ENCODE measurements around the gene PCDHGA12. TPM values are rescaled to one million over a fixed set of nuclear protein-coding genes. Genes with fewer than 3 reads are reported as not detected.

Gene PCDHGA12
- 0.02 TPM in 1 of 5 replicates, not detected in the others for total RNA-seq (2022; extraction: Qiagen RNA extraction)

GRCh38 chr5:141430332-141431113 is at the start of gene PCDHGA12:
Gene PCDHGA12 (plus strand): TSS chr5:141430507. CDS start chr5:141430760, 253 bp downstream.

GRCh38 chr5:141382469-141383294 is 47.6 kb upstream of the PCDHGA12 start, which contains the start of gene PCDHGA7:
Gene PCDHGA7 (plus strand): TSS chr5:141382742. CDS start chr5:141382900, 158 bp downstream.

GRCh38 chr5:141387557-141388311 is 42.6 kb upstream of the PCDHGA12 start, which contains the start of gene PCDHGB4:
Gene PCDHGB4 (plus strand): TSS chr5:141387698. CDS start chr5:141387885, 187 bp downstream.

GRCh38 chr5:141392429-141393198 is 37.7 kb upstream of the PCDHGA12 start, which contains the start of gene PCDHGA8:
Gene PCDHGA8 (plus strand): TSS chr5:141392633. CDS start chr5:141392814, 181 bp downstream.

GRCh38 chr5:141397756-141398551 is 32.4 kb upstream of the PCDHGA12 start, which contains the start of gene PCDHGB5:
Gene PCDHGB5 (plus strand): TSS chr5:141397947. CDS start chr5:141398128, 181 bp downstream.

GRCh38 chr5:141402553-141403243 is 27.6 kb upstream of the PCDHGA12 start, which contains the start of gene PCDHGA9:
Gene PCDHGA9 (plus strand): TSS chr5:141402778. CDS start chr5:141402953, 175 bp downstream.

GRCh38 chr5:141407790-141408505 is 22.4 kb upstream of the PCDHGA12 start, which contains the start of gene PCDHGB6:
Gene PCDHGB6 (plus strand): TSS chr5:141408021. CDS start chr5:141408203, 182 bp downstream.

GRCh38 chr5:141412854-141413539 is 17.3 kb upstream of the PCDHGA12 start, which contains the start of gene PCDHGA10:
Gene PCDHGA10 (plus strand): TSS chr5:141412987. CDS start chr5:141413176, 189 bp downstream.

GRCh38 chr5:141417494-141418172 is 12.7 kb upstream of the PCDHGA12 start, which contains the start of gene PCDHGB7:
Gene PCDHGB7 (plus strand): TSS chr5:141417677. CDS start chr5:141417860, 183 bp downstream.

GRCh38 chr5:141420855-141421488 is 9.3 kb upstream of the PCDHGA12 start, which contains the start of gene PCDHGA11:
Gene PCDHGA11 (plus strand): TSS chr5:141421051. CDS start chr5:141421228, 177 bp downstream.

GRCh38 chr5:141475625-141476131 is 45.4 kb downstream of the PCDHGA12 start, which contains the start of gene PCDHGC3:
Gene PCDHGC3 (plus strand): TSS chr5:141475966. CDS start chr5:141476117, 151 bp downstream.

Other genes starting within 250 kb of the PCDHGA12 start
- 0.05 to 0.08 TPM (median 0.05 TPM) in 4 of 5 replicates, not detected in the other for gene PCDHB16, start 248.1 kb upstream of the PCDHGA12 start, total RNA-seq (2022; extraction: Qiagen RNA extraction)
- 0.03 to 0.26 TPM (median 0.05 TPM) in 3 of 5 replicates, not detected in the others for gene PCDHB9, start 243.3 kb upstream of the PCDHGA12 start, total RNA-seq (2022; extraction: Qiagen RNA extraction)
- not detected in 5 replicates for gene PCDHB10, start 238.2 kb upstream of the PCDHGA12 start, total RNA-seq (2022; extraction: Qiagen RNA extraction)
- 0.05 to 0.08 TPM (median 0.08 TPM) in 4 of 5 replicates, not detected in the other for gene PCDHB11, start 230.9 kb upstream of the PCDHGA12 start, total RNA-seq (2022; extraction: Qiagen RNA extraction)
- 0.06 TPM in 1 of 5 replicates, not detected in the others for gene PCDHB12, start 221.8 kb upstream of the PCDHGA12 start, total RNA-seq (2022; extraction: Qiagen RNA extraction)
- 0.04 to 0.12 TPM (median 0.05 TPM) in 5 replicates for gene PCDHB13, start 216.6 kb upstream of the PCDHGA12 start, total RNA-seq (2022; extraction: Qiagen RNA extraction)
- gene PCDHB14, start 207.2 kb upstream of the PCDHGA12 start, total RNA-seq (2022; extraction: Qiagen RNA extraction) = 0.05 to 0.21 TPM (median 0.14 TPM) in 5 replicates
- 0.06 to 0.11 TPM (median 0.10 TPM) in 3 of 5 replicates, not detected in the others for gene PCDHB15, start 185.1 kb upstream of the PCDHGA12 start, total RNA-seq (2022; extraction: Qiagen RNA extraction)
- not detected in 5 replicates for gene SLC25A2, start 126.5 kb upstream of the PCDHGA12 start, total RNA-seq (2022; extraction: Qiagen RNA extraction)
- 60.0 to 73.5 TPM (median 68.7 TPM) in 5 replicates for gene TAF7, start 109.7 kb upstream of the PCDHGA12 start, total RNA-seq (2022; extraction: Qiagen RNA extraction)
- gene PCDHGA1, start 100.0 kb upstream of the PCDHGA12 start, total RNA-seq (2022; extraction: Qiagen RNA extraction) = 0.24 to 0.29 TPM (median 0.26 TPM) in 5 replicates
- gene PCDHGA2, start 91.7 kb upstream of the PCDHGA12 start, total RNA-seq (2022; extraction: Qiagen RNA extraction) = 0.42 to 0.91 TPM (median 0.68 TPM) in 5 replicates
- not detected in 5 replicates for gene PCDHGA3, start 86.7 kb upstream of the PCDHGA12 start, total RNA-seq (2022; extraction: Qiagen RNA extraction)
- gene PCDHGB1, start 80.4 kb upstream of the PCDHGA12 start, total RNA-seq (2022; extraction: Qiagen RNA extraction) = 1.3 to 2.0 TPM (median 1.9 TPM) in 5 replicates
- gene PCDHGA4, start 75.5 kb upstream of the PCDHGA12 start, total RNA-seq (2022; extraction: Qiagen RNA extraction) = 0.07 to 0.22 TPM (median 0.12 TPM) in 5 replicates
- 0.06 to 0.11 TPM (median 0.07 TPM) in 4 of 5 replicates, not detected in the other for gene PCDHGB2, start 70.5 kb upstream of the PCDHGA12 start, total RNA-seq (2022; extraction: Qiagen RNA extraction)
- 0.09 to 0.17 TPM (median 0.14 TPM) in 5 replicates for gene PCDHGA5, start 66.3 kb upstream of the PCDHGA12 start, total RNA-seq (2022; extraction: Qiagen RNA extraction)
- 0.10 to 0.31 TPM (median 0.21 TPM) in 5 replicates for gene PCDHGB3, start 60.3 kb upstream of the PCDHGA12 start, total RNA-seq (2022; extraction: Qiagen RNA extraction)
- gene PCDHGA6, start 56.6 kb upstream of the PCDHGA12 start, total RNA-seq (2022; extraction: Qiagen RNA extraction) = 0.13 to 0.27 TPM (median 0.21 TPM) in 5 replicates
- 0.69 to 1.1 TPM (median 0.90 TPM) in 5 replicates for gene PCDHGA7, start 47.8 kb upstream of the PCDHGA12 start, total RNA-seq (2022; extraction: Qiagen RNA extraction)
- gene PCDHGB4, start 42.8 kb upstream of the PCDHGA12 start, total RNA-seq (2022; extraction: Qiagen RNA extraction) = 0.55 to 1.0 TPM (median 0.97 TPM) in 5 replicates
- 0.02 to 0.06 TPM (median 0.06 TPM) in 3 of 5 replicates, not detected in the others for gene PCDHGA8, start 37.9 kb upstream of the PCDHGA12 start, total RNA-seq (2022; extraction: Qiagen RNA extraction)
- gene PCDHGB5, start 32.6 kb upstream of the PCDHGA12 start, total RNA-seq (2022; extraction: Qiagen RNA extraction) = 1.6 to 2.6 TPM (median 2.2 TPM) in 5 replicates
- 0.06 to 0.08 TPM (median 0.06 TPM) in 3 of 5 replicates, not detected in the others for gene PCDHGA9, start 27.7 kb upstream of the PCDHGA12 start, total RNA-seq (2022; extraction: Qiagen RNA extraction)
- 0.08 to 0.13 TPM (median 0.12 TPM) in 5 replicates for gene PCDHGB6, start 22.5 kb upstream of the PCDHGA12 start, total RNA-seq (2022; extraction: Qiagen RNA extraction)
- 0.02 to 0.03 TPM in 2 of 5 replicates, not detected in the others for gene PCDHGA10, start 17.5 kb upstream of the PCDHGA12 start, total RNA-seq (2022; extraction: Qiagen RNA extraction)
- 0.05 to 0.10 TPM (median 0.07 TPM) in 3 of 5 replicates, not detected in the others for gene PCDHGB7, start 12.8 kb upstream of the PCDHGA12 start, total RNA-seq (2022; extraction: Qiagen RNA extraction)
- 0.04 to 0.06 TPM (median 0.05 TPM) in 3 of 5 replicates, not detected in the others for gene PCDHGA11, start 9.5 kb upstream of the PCDHGA12 start, total RNA-seq (2022; extraction: Qiagen RNA extraction)
- 5.1 to 6.3 TPM (median 5.9 TPM) in 5 replicates for gene PCDHGC3, start 45.5 kb downstream of the PCDHGA12 start, total RNA-seq (2022; extraction: Qiagen RNA extraction)
- gene PCDHGC4, start 54.5 kb downstream of the PCDHGA12 start, total RNA-seq (2022; extraction: Qiagen RNA extraction) = not detected in 5 replicates
- not detected in 5 replicates for gene PCDHGC5, start 58.6 kb downstream of the PCDHGA12 start, total RNA-seq (2022; extraction: Qiagen RNA extraction)
- gene DIAPH1, start 188.5 kb downstream of the PCDHGA12 start, total RNA-seq (2022; extraction: Qiagen RNA extraction) = 95.8 to 107 TPM (median 98.2 TPM) in 5 replicates
- 44.0 to 51.0 TPM (median 48.7 TPM) in 5 replicates for gene HDAC3, start 206.3 kb downstream of the PCDHGA12 start, total RNA-seq (2022; extraction: Qiagen RNA extraction)
- 3.5 to 5.4 TPM (median 4.5 TPM) in 5 replicates for gene RELL2, start 206.5 kb downstream of the PCDHGA12 start, total RNA-seq (2022; extraction: Qiagen RNA extraction)
- gene FCHSD1, start 220.9 kb downstream of the PCDHGA12 start, total RNA-seq (2022; extraction: Qiagen RNA extraction) = 9.1 to 13.3 TPM (median 9.9 TPM) in 5 replicates